HG03432 (cell line): Measurements from ENCODE around the gene FRY.

Experiments used
- ATAC-seq: cut with Tn5 transposase; IDR thresholded peaks from one replicate; pipeline ENCODE4 v1.9.1; 2021; ENCODE audit warnings: mild to moderate bottlenecking, moderate library complexity; ENCODE audit not compliant: unreplicated experiment

Gene FRY

DNA sequence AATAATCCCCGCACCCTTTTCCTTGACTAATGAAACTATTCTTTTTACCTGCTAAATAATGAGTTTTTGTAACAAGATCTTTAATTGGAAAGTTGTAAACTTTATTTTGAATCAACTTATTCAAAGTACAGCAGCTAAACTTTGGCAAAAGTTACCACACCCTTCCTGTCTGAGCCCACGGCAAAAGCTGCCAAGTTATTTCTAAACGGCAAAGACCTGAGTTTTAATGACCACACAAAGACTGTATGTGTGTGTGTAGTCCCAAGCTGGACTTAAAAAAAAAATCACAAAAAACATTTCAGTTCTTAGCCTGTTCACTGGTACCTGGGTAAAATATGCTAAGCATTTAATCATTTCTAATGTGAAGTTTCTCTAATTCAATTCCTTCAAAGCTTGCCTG, 222.8 kb downstream of the FRY start:
- ATAC-seq: no peak

DNA sequence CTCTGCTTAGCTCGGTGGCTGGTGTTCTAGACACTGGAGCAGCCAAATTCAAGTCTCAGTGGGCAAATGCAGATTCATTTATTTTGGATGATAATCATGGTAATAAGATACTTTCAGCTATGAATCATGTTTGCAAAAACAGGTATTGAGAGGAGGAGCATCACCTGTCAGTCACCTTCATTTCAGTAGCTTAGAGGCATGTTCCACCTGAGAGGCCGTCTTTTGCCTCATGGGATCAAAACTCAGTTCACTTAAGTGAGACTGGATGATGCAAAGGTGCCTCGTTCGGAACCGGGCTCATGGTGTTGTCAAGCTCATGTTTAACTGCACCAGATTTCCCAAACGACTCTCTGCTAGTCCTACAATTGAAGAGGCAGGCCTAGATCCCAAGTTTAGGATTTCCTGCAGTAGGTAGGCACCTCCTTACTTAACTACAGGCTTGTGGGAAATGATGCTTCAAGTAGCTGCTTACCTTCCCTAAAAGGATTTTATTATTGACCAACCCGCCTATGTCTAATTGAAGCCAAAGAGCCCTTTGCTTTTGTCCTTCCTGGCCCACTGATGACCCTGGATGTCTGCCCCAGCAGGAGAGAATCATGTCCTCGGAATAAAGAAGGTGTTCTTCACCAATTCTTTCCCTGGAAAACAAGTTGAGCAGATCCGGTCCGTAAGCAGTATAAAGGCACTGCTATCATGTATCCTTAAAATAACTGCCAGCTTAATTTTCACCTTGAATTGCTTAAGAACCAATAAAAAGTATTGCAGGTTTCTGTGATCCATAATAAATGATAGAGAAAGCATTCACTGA, 223.5 kb downstream of the FRY start:
- ATAC-seq: no peak

DNA sequence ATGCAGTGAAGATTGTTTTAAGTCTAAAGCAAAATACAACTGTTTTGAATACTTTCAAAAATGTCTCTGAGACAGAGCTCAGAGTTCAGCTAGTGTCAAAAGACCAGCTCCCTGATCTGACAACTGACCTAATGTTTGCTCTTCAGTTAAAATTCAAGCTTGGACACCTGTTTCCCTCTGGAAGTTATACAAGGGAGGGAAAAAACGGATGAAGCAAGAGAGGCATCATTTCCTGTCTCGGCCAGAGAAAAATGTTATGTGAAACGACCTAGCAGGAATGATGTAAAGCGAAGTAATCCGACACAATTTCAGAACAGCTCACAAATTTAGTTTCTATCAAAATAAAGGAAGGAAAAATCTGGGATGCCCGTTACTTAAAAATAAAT, 224.1 kb downstream of the FRY start:
- ATAC-seq: no peak

DNA sequence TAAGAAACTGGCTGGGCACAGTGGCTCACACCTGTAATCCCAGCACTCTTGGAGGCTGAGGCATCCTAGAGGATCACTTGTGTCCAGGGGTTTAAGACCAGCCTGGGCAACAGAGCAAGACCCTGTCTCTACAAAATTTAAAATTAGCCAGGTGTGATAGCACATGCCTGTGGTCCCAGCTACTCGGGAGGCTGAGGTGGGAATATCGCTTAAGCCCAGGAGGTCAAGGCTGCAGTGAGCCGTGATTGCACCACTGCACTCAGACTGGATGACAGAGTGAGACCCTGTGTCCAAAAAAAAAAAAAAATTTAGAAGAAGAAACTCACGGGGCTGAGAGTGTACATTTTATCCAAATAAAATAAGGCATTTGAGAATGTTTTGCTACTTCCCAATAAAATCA, 224.7 kb downstream of the FRY start:
- ATAC-seq: no peak

DNA sequence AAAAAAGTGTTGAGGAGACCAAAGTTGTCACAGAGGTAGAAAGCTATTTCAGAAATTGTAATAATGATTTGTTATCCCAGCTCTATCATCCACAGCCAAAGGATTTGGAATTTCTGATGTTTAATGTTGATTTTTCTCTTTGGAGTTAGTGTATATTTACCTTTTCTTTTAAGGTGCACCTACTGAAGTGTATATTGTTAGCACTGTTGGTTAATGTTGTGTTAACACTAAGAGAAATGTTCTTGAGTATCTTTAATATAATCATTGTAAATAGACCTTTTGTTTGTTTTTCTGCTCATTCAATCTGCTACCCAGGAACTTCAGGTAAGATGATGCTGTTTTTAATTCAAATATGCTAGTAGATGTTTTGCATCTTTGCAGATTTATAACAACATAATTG, 226.1 kb downstream of the FRY start:
- no peak for ATAC-seq

DNA sequence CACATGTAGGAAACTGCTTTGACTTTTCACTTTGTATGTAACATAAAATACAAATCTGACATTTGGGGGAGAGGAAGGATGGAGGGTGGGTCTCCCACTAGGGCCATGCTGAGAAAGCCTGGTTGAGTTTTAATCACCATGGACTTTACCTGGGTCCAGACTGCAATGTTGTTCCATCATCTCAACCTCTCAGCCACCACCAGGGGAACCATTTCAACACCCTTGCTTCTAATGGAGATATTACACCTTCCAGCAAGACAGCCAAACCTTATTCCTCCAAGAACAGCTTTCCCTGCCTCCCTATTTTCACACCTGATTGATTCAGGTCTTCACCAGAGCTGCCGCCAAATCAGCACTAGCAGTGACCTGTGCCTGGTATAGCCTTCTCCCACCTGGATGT, 227.5 kb downstream of the FRY start:
- ATAC-seq: no peak

DNA sequence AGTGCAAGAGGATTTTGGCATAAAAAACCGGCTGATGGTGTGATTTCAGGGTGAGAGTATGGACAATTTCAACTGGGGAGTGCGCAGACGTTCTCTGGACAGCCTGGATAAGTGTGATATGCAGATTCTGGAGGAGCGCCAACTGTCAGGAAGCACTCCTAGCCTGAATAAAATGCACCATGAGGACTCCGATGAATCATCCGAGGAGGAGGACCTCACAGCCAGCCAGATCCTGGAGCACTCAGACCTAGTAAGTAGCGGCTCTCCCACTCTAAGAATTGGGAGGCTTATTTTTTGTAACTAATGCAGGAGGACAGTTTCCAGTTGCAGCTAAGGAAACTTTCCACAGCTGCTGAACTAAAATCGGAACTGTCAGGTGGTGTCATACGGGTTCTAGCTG, 230.0 kb downstream of the FRY start:
- no peak for ATAC-seq

DNA sequence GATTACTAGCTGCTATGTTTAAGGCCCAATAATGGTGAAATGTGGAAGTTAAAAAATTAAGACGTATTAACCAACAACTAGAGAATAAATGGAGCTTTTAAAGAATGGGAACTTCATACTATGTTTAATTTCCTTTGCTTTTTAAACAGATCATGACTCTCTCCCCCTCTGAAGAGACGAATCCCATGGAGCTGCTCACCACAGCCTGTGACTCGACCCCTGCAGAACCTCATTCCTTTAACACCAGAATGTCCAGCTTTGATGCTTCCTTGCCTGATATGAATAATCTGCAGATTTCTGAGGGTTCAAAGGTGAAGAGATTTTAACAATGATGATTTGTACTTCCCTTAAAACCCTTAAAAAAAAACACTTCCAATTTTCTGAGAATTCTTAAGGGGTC, 230.6 kb downstream of the FRY start:
- no peak for ATAC-seq

DNA sequence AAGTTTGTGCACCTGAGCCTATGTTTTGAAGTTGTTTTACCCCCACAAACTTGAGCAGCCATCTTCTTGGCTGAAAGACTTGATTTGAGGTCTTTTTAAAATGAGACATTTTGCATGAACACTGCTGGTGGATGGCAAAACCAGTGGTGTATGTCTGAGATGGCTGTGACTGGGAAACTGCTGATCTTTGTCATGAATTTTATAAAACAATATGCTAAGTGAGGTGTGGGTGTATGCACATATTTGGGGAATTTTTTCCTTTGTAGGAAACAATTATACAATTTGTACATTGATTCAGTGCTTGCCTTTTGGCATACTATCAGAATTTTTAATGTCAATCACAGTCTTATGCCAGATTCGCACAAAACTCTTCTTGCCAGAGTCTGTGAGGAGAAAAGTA, 231.0 kb downstream of the FRY start:
- no peak for ATAC-seq

DNA sequence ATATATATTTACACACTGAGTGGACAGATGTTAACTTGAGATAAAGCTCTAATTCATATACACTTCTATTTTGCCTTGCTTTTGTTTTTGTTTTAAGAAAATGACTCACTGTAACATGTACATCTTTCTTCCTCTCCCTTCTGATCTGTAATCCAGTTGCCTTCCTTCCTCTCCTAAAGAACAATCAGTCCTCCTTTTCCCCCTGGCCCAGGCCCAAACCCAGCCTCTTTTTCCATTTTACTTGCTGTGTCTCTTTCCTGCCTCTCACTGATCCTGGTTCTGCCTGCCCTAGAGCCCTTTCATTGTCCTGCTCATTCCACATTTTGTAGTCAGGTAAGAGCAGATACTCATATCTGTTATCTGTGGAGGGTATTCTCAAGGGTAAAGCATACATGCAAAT, 232.8 kb downstream of the FRY start:
- ATAC-seq: no peak

DNA sequence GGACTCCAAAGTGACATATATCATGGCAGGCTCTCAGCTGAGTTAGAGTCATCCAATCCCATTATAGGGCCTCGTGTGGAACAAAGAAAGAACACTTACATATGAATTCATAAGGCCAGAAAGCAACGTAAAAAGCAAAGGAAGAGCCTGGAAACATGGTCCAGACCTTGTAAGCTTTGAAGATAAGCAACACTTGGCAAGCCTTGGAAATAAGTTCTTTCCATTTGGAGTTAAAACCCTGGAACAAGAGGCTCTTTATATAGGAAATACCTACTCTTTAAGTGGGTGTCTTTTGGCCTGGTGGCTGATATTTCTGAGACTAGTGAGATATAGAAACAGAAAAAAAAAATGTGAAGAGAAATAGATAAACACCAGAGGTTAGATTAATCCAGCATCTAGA, 234.2 kb downstream of the FRY start:
- no peak for ATAC-seq

DNA sequence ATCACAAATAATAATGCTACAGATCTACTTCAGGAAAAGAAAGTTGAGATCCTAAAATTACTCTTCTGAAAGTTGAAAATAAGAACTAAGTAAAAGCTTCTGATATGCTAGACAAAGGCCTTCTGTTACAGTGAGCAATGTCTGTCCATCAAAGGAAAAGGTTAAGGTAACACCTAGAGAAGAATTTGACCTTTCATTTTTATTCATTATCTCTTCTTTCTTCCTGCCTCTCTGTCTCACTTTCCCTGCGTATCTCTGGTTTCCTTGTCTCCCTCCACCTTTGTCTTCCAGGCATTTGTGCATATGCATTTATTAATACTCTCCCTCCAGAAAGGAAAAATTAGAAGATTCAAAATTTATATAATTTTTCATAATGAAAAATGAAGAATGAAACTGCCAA, 234.6 kb downstream of the FRY start:
- no peak for ATAC-seq

DNA sequence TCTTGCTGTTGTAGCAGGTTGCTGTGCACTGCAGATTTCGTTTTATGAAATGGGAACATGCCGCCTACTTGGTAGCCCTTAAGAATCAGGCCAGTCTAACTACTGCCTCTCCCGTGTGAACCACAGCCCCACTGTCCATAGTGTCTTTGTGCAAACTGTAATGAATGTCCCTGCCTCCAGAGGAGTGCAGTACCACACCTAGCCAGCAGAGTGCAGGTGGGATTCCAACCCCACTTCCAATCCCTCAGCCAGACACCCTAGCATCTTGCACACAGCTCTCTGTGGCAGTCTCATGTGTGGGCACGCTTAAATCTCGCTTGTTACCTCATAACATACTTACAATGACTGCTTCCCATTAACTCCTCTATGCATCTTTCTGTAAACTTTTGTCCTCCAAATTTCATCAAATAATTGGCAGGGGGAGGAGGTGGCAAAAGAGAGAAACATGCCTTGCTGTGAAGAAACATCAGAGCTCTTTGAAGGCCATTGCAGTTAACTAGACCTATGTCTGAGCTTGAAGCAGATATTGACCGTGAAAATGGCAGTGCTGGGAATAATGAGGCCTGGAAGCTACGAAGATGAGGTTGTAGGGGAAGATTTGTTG, 236.4 kb downstream of the FRY start:
- ATAC-seq: peak; percentile 96

DNA sequence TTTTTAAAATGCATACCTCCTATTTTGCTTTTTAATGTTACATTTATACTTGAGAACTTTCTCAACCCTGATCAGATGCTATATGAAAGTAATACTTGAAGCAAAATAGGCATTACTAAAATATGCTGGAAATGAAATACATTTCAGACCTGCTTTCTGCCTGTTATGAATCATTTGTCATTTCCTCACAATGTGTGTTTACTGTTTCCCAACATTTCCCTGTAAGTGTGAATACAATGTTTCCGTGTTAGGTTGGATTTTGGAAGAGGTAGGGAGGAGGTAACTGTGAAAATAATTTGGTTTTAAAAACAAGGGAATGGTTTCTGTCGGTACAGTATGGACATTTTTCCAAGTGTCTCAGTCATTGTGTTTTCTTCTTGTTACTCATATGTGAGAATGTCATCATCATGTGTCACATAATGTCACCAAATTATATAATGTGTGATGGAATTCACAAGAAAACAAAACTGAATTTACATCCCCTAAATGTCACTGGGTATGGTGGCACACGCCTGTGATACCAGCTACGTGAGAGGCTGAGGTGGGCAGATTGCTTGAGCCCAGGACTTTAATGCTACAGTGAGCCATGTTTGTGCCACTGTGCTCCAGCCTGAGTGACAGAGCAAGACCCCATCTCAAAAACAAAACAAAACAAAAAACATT, 240.6 kb downstream of the FRY start:
- ATAC-seq: no peak

DNA sequence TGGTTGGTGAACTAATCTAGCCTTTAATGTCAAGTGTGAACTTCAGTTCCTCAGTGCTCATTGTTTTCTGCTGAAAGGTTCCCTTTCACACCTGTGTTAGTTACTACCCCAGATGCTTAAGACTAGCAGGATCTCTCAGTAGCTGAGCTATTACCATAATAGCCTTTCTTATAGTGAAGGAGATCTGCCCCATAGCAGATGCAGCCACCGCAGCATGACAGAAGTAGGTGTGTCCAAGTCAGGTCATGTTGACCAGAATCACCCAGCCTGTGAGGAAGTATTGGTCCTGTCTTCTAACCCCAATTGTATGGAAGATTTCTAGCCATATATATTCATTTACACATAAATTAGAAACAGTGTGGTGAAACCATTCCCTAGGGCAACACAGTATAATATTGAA, 246.3 kb downstream of the FRY start:
- ATAC-seq: no peak

DNA sequence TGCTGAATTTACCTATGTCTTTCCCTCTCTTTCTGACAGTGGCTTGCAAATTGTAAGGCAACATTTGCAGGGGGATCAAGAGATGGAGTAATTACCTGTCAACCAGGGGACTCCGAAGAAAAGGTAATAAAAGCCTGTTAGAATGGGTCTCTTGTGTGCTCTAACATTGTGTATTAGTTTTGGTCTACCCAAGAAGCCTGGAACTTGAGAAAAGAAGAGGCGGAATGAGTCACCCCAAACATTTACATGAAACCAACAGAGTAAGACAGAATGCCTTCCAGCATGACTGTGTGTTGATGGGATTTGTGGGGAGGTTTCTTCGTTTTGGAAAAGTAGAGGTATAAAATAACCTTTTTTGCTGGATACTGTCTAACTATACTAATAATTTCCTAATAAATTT, 246.9 kb downstream of the FRY start:
- no peak for ATAC-seq

DNA sequence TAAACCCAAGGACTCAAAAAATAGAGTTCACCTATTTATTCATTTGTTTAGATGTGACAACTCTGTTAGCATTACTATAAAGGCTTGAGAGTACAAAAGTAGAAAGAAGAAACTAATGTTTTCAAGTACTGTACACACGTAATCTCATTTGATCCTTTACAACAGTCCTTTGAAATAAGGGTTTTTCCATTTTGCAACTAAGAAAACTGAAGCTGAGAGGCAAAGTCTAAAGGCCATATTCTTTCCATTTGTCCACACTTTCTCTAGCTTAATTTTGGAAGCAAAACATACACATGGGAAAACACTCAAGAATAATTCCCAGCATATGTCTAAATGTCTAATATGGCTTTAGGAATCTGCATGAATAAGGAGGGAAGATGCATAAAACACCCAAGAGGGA, 249.5 kb downstream of the FRY start:
- ATAC-seq: no peak

DNA sequence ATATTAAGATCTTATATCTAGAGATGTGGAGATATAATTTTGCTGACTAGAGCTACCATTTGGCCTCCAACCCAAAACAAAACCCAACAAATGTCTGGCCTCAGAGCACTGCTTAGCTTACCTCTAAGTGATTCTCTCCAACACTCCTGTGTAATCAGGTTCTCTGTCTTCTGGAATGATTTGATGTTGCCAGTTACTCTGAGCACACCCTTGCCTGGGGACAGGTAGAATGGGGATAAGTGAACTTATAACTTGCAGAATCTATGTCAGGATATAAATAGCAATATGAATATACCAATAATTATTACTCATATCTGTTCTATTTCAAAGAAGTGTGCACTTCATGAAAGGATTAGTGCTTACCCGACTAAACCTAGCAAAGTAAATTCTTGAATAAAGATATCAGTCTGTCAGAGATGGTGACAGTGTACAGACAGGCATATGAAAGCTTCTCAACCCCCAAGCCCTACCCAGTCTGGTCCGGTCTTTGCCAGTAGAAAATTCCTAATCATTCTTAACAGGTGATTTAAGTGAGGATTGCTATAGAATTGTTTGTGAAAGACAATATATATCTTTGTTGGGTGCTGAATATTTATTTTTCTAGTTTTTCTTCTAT, 250.6 kb downstream of the FRY start:
- no peak for ATAC-seq

DNA sequence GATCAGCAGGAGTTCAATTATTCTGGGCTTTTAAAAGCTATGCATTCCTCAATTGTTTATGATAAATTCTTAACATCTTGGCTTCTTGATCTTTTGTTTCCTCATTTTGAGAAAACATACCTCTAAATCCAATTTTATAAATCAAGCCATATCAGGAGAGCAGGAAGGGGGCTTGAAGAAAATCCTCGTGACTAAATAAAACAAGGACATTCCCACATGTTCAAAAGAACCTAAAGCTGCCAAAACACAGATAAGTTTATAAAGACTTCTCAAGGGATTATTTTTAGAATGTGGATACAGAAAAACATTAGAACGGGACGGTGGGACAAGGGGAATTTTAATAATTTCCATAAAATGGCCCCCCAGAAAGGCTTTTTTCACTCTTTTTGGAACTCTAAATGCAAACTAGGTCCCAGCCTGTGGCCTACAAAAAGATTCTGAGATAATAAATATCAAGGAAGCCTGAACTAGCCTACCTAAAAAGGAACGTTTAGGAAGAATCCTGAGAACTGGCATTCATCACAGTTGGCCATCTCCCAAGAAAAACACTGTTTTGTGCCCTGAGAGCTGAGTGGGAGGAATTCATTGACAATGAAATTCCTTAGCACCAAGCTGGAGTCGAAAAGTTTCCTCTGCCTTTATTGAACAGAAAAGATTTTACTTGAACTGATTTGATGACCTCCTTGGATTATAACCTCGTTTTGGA, 253.5 kb downstream of the FRY start:
- no peak for ATAC-seq

DNA sequence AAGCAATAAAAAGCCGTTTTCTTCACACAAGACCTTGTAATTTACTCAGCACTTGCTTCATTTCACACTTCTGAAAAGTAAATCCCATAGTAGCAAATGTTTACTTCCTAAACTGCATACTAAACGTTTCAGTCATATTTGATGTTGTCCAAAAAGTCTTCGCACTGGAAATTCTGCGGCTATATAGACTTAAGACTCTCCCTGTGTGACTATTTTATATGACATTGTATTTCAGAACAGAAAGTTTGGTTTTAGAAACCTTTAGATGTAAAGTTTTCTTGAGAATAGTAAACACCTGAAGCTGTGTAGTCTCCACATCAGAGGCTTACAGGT, 254.0 kb downstream of the FRY start:
- ATAC-seq: no peak

DNA sequence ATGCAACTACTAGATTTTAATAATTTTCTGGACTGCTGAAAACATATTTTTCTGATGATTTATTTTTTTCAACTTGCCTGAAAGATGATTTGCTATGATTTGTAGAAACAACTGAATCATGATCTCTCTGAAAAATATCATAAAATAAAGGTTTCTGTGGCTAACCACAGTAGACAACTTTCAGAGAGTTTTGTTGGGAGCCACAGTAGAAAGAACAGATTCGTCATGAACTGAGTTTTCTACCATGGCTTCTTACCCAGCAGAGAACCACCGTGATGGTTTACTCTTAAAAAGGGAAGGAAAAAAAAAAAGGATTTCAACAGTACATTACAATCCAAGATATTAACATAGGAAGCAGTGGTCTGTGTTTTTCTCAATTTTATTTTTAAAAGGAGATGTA, 265.6 kb downstream of the FRY start:
- no peak for ATAC-seq
